ENCODE results near the gene YWHAB.

- TF ChIP-seq CTCF (IDR thresholded peaks at IDR 0.05) = no peak
- TF ChIP-seq POLR2A (IDR thresholded peaks at IDR 0.05) = no peak
Observed at GRCh38 chr20:44897133-44897532, 11.6 kb downstream of the YWHAB start.
